ENCODE measurements around the gene TIAM1. TPM values are rescaled to one million over a fixed set of nuclear protein-coding genes. Genes with fewer than 3 reads are reported as not detected.

TIAM1 gene, protein sequence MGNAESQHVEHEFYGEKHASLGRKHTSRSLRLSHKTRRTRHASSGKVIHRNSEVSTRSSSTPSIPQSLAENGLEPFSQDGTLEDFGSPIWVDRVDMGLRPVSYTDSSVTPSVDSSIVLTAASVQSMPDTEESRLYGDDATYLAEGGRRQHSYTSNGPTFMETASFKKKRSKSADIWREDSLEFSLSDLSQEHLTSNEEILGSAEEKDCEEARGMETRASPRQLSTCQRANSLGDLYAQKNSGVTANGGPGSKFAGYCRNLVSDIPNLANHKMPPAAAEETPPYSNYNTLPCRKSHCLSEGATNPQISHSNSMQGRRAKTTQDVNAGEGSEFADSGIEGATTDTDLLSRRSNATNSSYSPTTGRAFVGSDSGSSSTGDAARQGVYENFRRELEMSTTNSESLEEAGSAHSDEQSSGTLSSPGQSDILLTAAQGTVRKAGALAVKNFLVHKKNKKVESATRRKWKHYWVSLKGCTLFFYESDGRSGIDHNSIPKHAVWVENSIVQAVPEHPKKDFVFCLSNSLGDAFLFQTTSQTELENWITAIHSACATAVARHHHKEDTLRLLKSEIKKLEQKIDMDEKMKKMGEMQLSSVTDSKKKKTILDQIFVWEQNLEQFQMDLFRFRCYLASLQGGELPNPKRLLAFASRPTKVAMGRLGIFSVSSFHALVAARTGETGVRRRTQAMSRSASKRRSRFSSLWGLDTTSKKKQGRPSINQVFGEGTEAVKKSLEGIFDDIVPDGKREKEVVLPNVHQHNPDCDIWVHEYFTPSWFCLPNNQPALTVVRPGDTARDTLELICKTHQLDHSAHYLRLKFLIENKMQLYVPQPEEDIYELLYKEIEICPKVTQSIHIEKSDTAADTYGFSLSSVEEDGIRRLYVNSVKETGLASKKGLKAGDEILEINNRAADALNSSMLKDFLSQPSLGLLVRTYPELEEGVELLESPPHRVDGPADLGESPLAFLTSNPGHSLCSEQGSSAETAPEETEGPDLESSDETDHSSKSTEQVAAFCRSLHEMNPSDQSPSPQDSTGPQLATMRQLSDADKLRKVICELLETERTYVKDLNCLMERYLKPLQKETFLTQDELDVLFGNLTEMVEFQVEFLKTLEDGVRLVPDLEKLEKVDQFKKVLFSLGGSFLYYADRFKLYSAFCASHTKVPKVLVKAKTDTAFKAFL (N-terminal part only)
- total RNA-seq = 10.4 TPM
- long read RNA-seq, full-length matches to known transcripts = 2 of 17 reads
- long read RNA-seq, partial matches to known transcripts = 6 of 17 reads
- long read RNA-seq, other reads (novel, unspliced or antisense) = 9 of 17 reads

DNA sequence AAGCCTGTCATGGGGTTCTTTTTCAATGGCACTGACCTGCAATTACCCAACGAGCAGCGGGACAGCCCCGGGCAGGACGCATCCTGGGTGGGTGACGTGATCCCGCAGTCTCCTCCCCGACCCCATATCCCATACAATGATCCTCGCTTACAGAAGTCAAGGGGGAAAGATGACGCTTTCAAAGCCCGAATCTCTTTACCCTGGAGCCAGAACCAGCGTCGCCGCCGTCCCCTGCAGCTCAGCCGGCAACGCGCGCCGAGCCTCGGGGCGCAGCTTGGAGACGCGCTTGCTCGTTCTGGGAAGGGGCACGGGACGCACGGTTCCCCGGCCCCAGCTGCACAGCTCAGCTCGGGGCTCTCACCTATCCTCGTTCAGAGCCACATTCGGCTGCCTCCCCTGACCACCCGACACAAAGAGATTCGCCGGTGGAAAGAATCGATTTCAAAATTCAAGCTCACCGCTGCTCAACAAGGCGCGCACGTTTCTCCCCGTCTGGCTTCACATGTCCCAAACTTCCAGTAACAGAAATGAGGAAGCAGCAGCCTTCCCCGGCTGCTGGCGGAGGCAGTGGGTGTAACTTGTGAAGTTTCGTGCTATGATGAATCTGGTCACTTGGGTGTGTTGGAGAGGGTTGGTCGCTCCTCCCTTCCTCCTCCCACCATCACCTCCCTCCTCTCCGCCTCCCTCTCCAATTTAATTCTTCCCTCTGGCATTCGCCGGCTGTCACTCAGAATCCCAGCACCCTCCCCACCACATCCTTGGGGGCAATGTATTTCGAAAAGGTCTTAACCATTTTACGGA, at the start of gene TIAM1:
TIAM1 (minus strand) TSS at position 582 of the 801 bp plus-strand sequence. CDS start 77,289 bp downstream, outside the sequence.
- no peak for DNase-seq (ENCODE audit: low spot score)

DNA sequence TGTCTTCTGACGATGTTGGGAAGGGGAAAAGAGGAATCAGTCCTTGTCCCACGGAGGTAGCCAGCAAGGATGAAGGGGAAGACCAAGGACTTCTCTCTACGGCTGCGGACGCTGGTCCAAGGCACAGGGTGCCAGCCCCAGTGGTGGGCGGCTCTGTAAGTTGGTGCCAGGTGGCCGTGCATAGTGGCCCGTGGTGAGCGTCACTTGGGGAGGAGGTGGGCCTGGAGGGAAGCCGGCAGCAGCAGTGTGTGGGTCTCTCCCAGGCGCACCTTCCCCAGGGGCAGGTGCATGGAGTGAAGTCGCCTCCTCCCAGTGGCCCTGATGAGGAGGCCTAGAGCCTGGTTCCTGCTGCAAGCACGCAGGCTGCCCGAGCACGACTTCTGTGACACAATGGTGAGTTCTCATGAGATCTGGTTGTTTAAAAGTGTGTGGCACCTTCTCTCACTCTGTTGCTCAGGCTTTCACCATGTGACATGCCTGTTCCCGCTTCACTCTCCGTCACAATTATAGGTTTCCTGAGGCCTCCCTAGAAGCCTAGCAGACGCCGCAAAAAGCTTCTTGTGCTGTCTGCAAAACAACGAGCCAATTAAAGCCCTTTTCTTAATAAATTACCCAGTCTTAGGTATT, 43.6 kb upstream of the TIAM1 start:
- no peak for DNase-seq (ENCODE audit: low spot score)

DNA sequence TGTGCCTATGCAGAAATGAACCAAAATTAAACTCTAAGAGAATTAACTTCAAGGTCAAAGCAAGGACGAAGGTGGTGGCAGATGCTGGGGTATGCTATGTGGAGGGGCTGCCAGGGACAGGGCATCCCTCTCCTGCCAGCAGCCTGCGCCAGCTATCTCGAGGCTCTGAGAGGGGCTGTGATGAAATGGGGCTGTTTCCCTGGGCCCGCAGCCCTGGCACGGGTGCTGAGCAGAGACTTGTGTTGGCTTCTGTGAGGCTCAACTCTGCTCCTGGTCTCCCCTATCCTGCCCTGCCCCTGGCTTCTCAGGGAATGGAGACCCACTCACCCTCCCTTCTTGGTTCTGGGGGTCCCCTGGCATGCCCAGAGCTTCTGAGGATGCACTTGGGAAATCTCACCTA, 41.9 kb upstream of the TIAM1 start:
- DNase-seq (ENCODE audit: low spot score) = no peak

DNA sequence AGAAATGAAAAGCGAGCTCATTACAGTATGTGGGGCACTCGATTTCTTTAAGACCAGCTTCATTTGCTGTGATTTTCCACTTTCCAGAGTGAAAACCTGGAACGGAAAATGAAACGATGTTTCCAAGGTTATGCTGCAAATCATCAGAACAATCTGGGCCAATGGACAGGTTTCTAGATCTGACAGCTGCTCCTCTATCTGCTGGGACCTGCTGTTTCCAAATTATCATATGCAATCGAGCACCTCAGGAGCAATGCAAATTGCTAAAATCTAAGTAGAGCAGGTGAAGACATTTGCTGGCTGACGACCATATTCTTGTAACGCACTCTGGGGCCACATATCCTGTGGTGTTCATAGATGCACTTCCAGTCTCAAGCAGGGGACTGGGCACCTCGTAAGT, 39.7 kb upstream of the TIAM1 start:
- DNase-seq (ENCODE audit: low spot score) = no peak

DNA sequence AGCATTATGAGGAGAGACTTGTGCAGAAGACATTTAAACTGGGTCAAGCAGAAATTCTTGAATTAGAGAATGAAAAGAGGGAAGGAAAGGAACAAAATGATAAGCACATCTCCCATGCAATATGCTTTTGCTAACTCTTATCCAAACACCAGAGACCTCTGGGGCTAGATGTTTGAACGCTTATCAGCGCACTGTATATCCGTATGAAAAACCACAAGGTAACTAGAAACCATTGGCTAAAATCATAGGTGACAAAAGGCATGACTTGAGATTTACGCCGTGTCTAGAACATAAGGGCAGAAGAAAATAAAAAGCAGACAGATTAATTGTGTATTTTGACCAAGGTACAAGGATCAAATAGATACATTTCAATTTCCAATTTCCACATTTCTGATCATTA, 38.0 kb upstream of the TIAM1 start:
- no peak for DNase-seq (ENCODE audit: low spot score)

DNA sequence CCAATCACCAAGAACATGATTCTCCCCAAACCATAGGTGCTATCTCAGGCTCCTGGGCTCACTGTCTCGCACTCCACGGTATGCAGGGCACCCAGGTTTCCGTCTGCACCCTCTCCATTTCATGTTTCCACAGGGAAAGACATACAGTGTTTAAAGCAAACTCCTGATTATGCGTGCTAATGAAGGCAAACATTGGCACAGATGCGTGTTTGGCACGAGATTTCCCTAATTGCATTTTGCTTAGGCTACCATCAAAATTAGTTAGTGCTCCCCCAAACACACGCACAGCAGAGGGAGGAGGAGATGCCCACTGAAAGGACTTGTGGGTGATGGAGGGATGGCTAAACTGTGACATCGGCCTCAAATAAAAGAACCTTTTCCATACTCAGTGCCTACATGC, 32.2 kb upstream of the TIAM1 start:
- no peak for DNase-seq (ENCODE audit: low spot score)

DNA sequence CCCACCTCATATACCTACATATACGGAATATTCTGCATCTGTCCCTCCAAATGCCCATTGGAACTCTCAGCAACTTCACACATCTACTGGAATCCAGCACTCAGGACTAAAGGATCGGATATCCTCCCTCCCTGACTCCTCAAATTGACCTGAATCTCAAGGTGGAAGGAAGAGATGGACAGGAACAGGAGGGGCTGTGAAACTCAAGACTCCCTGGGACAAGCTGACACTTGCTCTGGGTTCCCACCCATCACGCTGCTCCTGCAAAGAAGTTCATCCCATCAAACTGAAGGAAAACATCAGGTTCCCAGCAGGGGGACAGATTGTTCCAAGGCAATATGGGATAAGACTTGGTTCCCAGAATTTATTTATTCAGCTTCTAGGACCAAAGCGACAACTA, 30.3 kb upstream of the TIAM1 start:
- DNase-seq (ENCODE audit: low spot score) = peak; percentile 9

DNA sequence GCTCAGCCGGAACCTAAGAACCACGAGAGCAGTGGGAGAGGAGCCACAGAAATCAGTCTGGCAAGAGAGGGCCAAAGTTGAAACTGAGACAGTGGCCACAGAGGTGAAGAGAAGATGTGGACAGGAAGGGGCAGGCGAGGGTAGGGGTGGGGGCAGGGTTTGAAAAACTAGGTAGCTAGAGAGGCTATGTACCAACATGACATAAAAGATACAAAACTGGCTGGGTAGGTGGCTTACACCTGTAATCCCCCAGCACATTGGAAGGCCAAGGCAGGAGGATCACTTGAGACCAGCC, 28.4 kb upstream of the TIAM1 start:
- DNase-seq (ENCODE audit: low spot score) = peak; percentile 45

DNA sequence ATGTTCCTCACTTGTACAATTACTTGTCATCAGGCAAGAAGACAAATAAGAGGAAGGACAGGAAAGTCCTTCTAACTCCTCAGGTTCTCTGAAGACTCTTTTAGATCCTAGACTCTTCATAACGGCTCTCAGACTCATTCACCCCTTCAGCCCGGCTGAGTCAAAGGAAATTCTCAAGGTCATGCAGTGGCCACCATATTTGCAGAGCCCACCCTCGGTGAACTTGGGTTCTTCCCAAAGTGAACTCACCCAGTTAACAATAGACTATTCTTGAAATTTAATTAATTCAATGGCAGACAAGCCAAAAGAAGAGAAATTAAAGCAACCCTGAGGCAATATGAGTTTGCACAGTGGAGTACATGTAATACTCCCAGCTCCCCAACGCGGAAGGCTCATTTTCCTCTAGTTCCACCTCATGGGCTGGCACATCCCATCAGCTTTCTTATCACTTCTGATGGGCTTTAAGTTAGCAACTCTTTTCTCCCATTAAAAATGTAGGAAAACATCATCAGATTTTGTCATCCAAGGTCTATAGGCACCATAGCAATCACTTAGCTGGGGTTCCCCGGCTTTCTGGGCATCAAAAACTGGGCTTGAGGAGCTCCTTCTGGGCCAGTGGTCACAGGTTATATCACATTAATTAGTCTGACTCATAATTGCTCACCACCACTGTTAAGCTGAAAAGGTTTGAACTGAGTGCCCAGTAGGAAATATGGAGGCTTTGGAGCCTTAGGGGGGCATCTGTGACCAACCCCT, 27.8 kb upstream of the TIAM1 start:
- peak; percentile 22 for DNase-seq (ENCODE audit: low spot score)

DNA sequence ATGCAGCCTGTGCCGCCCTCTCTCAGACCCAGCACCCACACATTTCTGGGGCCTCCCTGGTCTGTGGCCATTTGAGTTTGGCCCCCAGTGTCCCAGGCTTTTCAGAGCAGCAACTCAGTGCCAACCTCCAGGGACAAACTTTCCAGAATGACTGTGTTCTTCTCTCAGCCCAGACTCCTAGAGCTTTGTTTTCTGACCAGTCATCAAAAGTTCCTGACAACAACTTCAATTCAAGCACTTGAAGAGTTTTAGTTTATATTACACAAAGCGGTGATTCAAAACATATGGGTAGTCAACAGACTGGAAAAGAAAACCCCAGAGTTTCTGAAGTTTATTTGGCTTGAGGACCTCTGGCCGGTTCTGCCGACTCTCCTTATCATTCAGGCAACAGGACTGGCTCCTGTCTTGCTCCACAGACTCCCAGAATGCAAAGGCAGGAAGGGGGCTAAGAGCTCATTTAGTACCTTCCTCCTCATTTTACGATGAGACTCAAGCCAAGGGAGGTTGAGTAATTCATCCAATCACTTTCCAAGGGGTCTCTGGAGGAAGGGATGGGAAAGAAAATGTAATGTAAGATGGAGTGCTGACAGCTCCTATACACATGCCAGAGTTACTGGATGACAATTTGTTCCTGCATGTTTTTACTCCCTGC, 27.0 kb upstream of the TIAM1 start:
- DNase-seq (ENCODE audit: low spot score) = peak; percentile 64

DNA sequence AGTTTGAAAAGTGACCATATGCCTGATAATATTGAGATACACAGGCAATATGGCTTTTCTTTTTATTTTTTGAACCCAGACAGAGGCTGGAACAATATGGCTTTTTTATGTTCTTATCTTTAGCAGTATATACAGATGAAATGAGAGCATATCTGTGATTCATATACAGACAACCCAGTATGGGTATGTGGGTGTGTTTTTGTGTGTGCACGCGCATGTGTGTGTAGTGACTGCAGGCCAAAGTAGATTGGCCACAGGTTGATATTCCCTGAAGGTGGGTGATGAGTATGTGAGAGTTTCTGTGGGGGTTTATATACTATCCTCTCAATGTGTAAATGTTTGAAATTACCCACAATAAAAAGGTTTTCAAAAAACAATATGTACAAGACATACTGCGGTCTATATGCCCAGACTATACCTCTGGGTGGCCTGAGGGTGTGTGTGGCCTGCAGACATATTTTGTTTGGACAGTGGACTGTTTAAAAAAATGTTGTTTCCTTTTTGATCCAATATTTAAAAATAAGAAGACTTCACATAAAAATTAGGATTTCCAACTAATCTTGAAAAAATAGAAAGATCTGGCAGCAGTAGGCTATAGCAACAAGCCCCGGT, 26.3 kb upstream of the TIAM1 start:
- peak; percentile 4 for DNase-seq (ENCODE audit: low spot score)

DNA sequence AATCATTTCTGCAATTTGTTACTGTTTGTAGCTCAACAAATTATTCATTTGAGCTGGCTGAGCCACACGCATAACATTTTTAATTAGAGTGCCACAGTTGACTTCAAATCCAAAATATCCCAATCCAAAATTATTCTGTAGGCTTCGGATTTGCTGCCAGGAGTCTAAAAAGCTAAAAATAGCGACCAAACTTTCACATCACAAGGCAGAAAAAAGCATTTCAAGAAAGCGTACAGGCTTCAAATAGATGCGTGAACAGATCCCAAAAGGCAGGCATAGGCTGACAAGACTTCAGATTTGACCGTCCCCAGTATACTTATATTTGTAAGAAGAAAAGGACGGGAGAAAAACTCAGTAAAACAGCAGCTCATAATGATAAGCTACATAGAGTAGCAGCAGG, 24.3 kb upstream of the TIAM1 start:
- no peak for DNase-seq (ENCODE audit: low spot score)

DNA sequence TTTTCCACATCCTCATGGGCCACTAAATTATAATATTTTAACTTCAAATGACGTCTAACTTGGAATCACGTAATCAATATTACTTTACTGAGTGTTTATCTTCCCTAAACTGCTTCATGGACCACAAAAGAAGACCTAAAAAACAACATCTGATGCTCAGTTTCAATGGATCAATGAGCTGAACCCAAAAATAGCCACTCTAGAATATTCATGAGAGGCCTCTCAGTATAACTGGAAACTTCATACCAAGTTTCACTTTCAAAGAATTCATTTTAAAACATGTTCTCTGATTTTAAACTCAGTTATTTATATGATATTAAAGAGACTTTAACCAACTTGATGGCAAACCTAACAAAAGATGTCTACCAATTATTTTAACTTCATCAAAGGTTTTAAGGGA, 23.7 kb upstream of the TIAM1 start:
- no peak for DNase-seq (ENCODE audit: low spot score)

DNA sequence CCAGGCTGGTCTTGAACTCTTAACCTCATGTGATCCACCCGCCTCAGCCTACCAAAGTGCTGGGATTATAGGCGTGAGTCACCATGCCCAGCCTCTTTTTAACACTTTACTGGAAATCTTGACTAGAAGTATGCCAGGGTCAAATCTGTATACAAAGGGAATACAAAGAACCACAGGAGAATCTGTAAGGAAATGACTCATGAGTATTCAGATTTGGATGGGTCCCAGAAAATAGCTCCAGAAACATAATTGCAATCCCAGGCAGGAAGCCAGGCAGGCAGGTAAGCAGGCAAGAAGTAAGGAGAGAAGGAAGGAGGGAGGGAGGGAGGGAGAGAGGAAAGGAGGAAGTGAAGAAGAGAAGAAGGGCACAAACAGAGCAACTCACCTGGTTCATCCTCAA, 22.8 kb upstream of the TIAM1 start:
- no peak for DNase-seq (ENCODE audit: low spot score)

DNA sequence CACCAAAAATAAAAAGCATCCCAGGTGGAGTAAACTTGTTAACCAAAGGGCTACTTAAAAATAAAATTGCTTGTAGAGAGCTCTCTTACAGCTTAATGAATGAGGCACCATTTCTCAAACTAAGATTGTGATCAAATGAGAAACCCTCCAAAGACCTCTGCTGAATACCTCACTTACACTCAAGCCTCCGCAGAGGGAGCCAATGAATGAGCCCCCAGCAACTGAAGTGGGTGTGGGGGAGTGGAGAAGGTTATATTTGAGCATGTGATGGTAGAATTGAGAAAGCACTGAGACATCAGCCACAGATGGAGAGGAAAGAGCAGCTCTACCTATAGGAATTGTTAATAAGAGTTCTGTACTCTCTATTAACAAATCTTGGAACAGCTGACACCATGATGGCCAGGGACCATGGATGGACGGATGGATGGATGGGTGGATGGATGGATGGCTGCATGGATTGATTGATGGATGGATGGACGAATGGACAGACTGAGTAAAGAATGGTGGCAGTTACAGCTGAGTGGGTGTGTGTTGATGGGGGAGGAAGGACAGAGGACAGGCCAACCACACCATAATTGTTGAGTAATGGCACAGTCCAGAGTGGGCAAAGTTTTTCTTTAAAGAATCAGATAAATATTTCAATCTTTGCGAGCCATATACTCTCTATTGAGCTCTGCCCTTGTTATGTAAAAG, 20.3 kb upstream of the TIAM1 start:
- no peak for DNase-seq (ENCODE audit: low spot score)

DNA sequence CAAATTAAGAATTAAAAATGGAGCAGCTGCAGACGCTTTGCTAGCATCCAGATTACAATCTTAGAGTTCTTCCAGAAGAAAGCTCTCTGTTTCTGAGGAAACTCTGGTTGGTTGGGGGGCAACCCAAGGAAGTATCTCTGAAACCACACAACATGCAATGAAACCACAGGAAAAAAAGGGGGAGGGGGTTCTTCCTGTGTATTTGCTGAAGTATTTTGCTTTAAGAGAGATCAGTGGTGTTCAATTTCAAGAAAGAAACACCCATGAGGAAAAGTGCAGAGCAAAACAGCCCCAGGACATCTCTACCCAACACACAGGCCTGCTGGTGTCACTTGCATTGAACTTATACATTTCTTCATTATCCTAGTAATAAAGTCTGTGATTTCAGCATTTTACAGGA, 19.7 kb upstream of the TIAM1 start:
- DNase-seq (ENCODE audit: low spot score) = no peak

DNA sequence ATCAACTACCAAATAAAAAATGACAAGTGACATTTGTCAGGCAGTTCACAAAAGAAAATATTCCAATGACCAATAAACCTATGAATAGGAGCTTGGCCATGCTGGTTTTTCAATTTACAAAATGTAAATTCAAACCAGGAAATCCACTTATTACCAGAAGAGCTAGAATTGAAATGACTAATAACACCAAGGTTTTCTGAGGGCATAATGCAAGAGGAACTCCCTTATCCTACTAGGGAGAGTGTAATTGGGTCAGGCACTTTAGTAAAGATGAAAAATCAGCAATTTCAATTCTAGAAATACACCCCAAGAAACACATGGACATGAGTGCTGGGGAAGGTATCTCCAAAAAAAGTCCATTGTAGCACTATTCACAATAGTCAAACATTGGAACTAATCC, 16.7 kb upstream of the TIAM1 start:
- DNase-seq (ENCODE audit: low spot score) = no peak

DNA sequence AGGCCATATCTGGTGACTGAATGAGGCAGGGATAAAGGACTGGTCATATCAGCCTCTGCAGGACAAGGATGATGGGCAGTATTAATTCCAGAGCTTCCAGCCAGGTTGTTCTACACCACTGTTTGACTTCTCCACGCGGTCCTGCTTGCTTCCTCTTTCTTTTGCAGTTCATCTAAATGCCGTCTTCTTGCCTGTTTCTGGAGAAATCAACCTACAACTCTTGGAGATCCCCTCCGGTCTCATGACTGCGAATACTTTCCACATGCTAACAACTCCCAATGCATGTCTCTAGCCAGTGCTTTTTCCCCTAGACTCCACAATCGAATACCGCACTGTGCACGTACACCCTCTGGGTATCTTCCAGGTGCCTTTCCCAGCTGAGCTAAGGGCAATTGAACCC, 14.1 kb upstream of the TIAM1 start:
- DNase-seq (ENCODE audit: low spot score) = no peak

Data from mesenteric fat pad (tissue), 1 donor.